HG02678 (cell line): ENCODE measurements around the gene ZFP90.
"Not testable (repeated sequence)": the region's sequence is repeated elsewhere in the genome, so short reads cannot be mapped to it uniquely, and the experiment has no call there.

Experiments used
- ATAC-seq: cut with Tn5 transposase; IDR thresholded peaks from one replicate; pipeline ENCODE4 v1.9.1; 2021; ENCODE audit warnings: mild to moderate bottlenecking, moderate library complexity; ENCODE audit not compliant: unreplicated experiment

Gene ZFP90

DNA sequence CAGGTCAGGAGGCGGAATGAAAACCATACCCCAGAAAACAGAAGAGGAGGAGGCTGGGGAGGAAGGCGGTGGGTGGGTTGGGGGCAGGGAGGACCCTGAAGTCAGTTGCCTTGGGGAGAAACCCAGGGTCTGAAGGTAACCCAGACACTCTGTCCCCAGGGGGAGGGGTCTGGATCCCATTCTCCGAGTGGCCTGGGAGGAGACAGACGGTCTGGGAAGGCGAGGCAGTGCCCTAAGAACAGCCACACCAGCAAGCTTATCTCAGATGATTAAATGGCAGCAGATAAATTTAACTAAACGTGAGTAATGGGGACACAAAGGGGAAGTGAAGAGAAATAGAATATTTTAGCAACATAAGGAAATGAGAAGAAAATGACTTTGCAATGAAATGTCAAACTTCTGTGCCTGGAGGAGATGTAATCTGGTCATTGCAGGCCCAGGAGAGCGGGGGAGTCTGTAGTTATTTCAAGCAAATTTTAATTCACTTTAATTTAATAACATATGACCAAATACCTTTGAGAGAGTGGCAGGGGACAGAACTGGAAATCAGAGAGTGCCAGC lies 21.4 kb upstream of the ZFP90 start:
- ATAC-seq: no peak

DNA sequence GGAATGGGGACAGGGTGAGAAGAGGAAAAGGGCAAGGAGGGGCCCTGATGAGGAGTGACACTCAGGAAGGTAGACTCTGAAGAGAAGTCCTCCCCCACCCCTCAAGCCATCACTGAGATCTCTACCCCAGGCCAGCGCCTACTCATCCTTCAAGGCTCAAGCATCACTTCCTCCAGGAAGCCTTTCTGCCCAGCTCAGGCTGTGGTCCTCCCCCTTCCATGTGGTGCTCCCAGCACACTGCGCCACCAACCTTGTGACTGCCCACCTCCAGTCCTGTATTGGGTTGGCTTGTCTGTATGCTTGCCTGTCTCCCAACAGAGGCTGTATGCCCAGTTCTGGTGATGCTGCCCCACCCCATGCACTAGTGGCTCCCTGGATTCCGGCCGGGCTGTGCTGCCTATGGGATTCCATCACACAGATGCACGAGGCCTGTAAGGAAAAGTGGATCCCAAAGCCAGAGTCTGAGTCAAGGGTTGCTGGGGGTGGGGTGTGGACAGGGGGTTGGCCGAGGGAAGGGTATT lies 19.8 kb upstream of the ZFP90 start:
- no peak for ATAC-seq

DNA sequence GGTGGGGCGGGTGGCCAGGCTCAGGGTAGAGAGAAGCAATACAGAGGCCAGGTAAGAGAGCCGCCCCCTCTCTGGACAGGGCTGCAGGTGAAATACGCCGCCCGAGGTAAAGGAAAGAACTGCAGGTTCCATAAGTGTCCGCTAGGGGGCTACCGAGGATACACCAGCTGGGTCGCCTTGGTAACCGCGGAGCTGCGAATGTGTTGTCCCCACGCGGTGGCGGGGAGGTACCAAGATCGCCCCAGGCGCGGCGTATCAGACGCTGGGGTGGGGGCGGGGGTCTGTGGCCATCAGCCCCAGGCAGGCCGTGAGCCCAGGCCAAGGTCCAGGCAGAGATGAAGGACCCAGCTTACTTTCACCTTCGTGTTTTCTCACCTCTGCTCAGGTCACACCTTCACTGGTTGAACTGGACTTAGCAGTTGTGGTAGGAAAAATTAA lies 18.4 kb upstream of the ZFP90 start:
- peak; percentile 79 for ATAC-seq

DNA sequence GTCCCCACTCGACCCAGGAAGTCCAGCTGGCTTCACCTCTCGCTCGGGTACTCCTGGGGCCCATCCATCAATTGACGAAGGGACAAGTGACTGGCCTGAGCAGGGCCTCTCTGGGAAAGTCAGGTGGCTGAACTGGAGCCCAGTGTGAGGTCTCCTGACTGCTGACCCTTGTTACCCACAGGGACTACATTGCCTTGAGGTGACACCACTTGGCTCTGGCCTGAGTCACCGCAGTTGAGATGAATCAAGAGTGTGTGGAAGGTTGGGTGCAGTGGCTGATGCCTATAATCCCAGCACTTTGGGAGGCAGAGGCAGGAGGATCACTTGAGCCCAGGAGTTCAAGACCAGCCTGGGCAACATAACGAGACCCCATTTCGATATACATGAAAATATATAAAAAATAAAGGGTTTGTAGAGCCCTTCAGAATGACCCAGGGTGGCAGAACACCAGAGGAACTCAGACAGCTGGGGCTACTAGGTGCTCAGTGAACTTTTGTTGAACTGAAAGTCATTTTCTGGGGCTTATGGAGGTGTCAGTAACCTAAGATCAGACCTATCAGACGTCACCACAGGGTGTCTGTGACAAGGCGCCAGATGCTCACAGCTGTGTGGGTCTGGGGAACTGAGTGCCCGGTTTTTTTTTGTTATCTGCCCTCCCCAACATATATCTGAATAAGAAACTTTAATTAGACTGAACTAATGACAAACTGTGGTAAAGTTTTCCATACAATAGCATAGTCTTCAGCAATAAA lies 14.8 kb upstream of the ZFP90 start:
- ATAC-seq: no peak

DNA sequence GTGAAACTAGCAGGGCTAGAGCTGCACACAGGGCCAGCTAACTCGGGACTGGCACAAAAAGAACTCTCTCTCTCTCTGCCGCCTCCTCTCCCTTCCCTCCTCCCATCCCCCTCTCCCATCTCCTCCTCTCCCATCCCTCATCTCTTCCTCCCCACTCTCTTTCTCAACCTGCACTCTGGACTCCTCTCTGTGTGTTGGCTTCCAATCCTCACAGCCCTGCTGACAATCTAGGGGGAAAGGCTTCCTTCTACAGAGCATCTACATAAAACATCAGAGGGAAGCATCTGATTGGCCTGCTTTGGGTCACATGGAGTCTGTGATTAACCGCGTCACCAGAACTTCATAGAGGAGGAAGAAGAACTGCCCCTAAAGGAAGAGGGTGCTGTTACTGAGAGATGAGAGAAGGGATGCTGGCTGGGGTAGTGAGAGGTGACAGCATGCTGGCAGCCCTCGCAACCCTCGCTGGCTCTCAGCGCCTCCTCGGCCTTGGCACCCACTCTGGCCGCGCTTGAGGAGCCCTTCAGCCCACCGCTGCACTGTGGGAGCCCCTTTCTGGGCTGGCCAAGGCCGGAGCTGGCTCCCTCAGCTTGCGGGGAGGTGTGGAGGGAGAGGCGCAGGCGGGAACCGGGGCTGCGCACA lies 12.8 kb upstream of the ZFP90 start:
- ATAC-seq: no peak

DNA sequence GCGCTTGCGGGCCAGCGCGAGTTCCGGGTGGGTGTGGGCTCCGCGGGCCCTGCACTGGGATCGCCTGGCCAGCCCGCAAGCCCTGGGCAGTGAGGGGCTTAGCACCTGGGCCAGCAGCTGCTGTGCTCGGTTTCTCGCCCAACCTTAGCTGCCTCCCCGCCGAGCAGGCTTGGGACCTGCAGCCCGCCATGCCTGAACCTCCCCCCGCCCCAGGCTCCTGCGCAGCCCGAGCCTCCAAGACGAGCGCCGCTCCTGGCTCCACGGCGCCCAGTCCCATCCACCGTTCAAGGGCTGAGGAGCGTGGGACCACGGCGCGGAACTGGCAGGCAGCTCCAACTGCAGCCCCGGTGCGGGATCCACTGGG lies 12.3 kb upstream of the ZFP90 start:
- no peak for ATAC-seq

DNA sequence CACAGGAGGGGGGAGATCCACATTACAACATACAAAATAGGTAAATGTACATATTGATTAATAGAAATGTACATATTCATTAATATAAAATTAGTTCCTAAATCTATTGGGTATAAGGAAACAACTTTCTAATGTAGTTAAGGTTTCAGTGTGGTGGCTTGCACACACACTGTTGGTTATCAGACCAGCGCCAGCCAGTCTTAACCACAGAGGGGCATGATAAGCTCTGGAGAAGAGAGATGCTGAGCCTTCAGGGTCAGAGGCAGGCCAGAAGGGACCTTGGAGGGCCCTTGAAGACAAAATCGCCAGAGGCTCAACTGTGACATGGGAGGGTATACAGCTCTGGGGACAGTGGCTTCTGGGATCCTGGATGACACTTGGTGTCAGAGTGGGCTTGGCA lies 10.9 kb upstream of the ZFP90 start:
- ATAC-seq: no peak

DNA sequence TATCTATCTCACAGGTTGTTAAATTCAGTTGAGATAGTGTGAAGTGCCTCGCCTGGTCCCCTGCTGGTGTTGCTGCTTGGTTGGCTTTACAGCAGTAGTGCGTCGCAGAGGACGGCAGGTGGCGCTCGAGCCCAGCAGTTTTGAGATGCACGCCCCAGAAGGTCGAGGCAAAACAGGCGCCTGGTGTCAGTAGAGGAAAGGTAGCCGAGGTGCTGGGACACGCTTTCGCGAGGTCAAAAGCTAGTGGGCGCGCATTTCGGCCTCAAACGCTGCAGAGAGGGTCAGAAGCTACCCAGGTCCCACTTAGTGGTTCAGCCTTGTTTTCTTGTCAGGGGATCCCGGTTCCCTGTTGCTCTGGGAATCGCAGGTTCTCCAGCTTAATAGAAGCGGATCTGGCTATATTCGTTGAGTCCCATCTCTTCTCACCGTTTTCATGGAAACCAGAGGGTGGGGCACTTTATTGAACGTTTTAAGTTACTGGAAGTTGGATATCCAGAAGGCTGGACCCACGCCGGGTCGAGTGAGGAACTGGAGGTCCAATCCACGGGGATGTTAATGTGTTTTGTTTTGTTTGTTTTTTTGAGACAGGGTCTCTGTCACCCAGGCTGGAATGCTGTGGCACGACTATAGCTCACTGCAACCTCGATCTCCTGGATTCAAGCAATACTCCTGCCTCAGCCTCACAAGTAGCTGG lies 10.3 kb upstream of the ZFP90 start:
- peak; percentile 77 for ATAC-seq

DNA sequence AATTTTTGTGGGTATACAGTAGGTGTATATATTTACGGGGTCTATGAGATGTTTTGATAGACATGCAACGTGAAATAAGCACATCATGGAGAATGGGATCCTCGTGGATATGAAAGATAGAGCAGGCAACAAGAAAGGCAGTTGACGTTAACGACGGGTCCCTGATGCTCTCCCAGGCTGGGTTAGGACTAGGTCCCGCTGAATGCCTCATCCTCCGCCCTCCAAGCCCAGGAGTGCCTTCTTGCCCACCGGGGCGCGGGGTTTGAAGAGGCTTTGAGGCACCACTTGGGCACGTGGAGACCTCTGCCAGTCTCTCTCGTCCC lies 9.5 kb upstream of the ZFP90 start:
- peak; percentile 9 for ATAC-seq

DNA sequence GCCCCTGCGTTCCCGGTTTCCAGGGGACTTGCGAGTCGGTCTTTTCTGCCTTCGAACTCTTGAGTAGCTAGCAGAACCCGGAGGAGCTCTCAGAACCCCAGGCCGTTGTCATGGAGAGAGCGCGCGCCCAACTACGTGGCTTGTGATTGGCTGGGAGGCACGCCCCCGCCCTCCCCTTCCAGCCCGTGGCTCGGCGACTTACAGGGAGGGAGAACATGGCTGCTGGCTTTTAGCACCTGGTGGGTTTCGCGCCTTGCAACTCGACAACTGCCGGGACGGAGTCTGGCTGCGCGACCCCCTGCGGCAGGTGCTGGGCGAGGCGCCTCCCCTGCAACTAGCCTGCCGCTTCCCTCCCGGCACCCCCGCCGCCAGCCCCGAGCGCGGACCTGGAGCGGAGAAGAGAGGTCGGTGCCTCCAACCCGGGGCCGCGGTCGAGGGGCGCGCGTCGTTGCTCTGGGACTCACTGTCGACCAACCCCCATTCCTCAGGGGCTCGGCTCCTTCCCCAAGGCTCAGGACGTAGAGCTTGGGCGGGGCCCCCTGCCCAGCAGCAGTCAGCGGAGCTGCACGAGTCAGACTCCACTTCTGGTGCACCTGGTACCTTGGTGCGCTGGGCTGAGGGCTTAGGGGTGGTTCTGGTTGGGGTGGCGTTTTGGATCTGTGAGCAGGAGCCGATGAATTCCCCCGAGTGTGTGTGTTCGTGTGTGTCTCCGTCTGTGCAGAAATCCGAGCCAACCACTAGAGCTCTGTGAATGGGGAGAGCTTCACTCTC lies 9.0 kb upstream of the ZFP90 start:
- ATAC-seq: peak; percentile 90

DNA sequence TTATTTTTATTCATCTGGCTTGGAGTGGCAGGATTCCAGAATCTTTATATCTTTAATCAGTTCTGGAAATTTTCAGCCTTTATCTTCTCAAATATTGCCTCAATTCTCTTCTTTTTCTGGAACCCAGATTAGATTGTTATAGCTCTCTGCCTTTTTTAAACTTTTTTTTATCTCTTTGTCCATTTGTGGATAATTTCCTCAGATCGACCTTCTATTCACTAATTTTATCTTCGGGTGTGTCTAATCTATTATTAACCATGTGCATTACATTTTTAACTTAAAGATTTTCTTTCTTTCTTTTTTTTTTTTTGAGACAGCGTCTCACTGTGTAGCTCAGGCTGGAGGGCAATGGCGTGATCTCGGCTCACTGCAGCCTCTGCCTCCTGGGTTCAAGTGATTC lies 5.2 kb upstream of the ZFP90 start:
- no peak for ATAC-seq

DNA sequence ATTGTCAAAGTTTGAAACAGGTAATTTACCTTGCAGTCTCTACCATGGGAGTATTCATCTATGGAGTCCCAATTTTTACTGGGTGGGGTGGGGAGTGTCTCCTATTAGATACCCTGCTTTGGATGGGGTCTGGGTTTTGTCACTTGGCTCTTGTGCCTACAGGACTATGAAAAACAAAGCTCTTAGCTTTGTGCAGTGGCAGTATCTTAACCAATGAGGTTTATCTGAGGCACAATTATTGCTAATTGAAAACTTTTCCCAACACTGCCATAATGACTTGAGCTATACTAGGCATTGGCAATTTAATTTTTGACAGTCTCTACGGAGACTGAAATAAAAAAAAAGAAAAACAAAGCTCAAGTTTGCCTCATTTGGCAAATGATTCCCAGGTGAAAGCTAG lies 3.8 kb upstream of the ZFP90 start:
- ATAC-seq: no peak

DNA sequence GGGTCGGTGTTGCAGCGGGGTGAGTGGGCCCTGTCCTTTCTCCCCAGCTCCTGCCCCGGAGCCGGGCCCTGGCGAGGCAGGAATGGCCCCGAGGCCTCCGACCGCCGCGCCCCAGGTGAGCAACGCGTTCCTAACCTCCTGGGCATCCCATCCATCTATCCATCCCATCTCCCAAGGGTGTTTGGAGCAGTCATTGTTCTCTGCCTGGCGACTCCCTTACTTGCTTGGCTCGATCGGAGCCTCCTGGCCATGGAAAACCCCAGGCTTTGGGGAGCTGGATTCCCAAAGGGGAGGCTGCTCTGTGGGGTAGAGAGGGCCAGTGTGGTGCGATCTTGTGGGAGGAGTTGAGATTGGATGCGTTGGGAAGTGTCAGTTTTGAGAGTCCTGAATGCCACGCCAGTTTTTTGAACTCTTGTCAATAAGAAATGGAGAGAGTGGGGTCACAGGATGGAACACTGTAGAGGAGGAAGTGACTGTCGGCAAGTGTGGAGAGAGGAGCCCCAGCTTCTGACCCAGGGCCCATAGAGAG lies 684 bp downstream of the ZFP90 start:
- no peak for ATAC-seq

DNA sequence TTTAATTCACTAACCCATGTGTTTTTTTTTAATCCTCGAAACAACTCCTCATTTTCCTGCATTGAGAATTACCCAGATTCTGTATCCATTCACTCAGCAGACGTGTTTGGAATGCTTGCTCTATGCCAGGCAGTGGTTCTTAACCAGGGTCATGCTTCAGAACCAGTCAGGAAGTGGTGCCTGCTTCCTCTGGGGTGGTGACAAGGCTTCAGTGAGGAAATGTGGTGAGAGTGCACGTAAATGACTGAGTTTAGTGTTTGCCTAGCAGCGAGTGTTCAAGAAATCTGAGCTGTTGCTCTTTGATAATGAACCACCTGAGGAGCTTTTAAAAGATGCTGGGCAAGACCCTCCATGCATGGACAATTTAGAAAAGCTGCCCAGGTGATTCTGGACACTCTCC lies 9.9 kb downstream of the ZFP90 start:
- no peak for ATAC-seq

DNA sequence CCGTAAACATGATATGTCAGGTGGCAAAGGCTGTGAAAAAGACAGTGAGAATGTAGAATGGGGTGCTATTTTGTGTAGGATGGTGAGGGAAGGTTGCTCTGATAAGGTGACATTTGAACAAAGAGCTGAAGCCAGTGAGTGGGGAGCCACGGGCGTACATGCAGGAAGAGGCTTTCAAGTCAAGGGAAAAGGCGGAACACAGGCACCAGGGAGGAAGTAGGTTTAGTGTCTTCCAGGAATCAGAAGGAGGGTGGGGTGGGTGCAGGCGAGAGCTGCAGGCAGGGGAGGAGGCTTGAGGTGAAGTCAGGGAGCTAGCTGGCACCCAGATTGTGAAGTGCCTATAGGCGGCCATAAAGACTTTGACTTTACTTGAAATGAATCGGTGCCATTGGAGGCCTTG lies 14.1 kb downstream of the ZFP90 start:
- no peak for ATAC-seq

DNA sequence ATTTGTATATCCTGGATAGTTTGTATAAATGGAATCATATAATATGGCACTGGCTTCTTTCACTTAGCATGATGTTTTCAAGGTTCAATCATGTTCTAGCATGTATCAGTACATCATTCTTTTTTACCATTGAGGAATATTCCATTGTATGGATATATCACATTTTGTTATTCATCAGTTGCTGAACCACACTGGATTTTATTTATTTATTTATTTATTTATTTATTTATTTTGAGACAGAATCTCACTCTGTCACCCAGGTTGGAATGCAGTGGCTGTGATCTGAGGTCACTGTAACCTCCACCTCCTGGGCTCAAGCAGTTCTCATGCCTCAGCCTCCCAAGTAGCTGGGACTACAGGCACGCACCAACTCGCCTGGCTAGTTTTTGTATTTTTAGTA lies 21.2 kb downstream of the ZFP90 start:
- ATAC-seq: not testable (repeated sequence)

DNA sequence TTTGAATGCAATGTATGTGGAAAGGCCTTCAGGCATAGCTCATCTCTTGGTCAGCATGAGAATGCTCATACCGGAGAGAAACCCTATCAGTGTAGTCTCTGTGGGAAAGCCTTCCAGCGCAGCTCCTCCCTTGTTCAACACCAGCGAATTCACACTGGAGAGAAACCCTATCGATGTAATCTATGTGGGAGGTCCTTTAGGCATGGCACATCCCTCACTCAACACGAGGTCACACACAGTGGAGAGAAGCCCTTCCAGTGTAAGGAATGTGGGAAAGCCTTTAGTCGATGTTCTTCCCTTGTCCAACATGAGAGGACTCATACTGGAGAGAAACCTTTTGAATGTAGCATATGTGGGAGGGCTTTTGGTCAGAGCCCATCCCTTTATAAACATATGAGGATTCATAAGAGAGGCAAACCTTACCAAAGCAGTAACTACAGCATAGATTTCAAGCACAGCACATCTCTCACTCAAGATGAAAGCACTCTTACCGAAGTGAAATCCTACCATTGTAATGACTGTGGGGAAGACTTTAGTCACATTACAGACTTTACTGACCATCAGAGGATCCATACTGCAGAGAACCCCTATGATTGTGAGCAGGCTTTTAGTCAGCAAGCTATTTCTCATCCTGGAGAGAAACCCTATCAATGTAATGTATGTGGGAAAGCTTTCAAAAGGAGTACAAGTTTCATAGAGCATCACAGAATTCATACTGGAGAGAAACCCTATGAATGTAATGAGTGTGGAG lies 24.7 kb downstream of the ZFP90 start:
- ATAC-seq: no peak

DNA sequence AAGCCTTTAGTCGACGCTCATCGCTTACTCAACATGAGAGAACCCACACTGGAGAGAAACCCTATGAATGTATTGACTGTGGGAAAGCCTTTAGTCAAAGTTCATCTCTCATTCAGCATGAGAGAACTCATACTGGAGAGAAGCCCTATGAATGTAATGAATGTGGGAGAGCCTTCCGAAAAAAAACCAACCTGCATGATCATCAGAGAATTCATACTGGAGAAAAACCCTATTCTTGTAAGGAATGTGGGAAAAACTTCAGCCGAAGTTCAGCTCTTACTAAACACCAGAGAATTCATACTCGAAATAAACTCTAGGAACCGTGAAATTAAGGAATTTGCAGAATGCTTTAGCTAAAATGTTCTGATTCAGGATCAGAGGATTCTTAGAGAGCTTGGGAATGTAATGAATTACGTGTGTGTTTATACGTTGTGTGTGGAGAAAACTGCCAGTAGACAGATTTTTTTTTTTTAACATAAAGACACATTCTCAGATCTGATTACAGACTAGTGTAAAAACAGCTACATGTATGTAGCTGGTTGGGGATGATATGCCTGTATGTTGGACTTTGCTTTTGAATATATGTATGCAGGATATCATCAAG lies 25.4 kb downstream of the ZFP90 start:
- ATAC-seq: no peak

DNA sequence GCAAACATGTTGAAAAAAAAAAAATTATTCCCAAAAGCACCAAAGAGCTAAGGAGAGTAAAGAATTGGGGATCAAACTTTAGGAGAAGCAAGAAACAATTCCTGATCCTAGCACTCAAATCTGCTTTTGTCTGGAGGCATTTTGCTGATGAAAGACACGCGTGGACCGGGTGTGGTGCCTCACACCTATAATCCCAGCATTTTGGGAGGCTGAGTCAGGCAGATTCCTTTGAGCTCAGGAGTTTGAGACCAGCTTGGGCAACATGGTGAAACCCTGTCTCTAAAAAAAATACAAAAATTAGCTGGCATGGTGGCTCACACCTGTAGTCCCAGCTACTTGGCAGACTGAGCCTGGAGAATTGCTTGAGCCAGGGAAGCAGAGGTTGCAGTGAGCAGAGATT lies 35.4 kb downstream of the ZFP90 start:
- no peak for ATAC-seq

DNA sequence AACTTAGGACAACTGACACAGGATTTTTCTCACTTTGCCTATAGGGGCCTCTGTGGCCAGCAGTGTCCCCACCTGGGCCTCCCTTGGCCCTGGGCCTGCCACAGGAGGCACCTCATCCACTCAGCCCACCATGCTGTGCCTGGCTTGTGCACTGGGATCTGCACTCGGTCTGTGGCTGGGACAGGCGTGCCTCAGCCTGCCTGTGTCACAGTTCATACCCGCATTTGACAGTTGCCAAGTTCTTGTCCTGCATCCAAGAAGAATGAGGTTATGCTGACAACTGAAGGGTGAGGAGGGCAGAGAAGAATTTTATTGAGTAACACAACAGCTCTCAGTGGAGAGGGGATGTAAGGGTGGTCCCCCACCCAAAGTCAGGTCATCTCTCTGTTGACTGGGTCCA lies 36.0 kb downstream of the ZFP90 start:
- ATAC-seq: no peak
